Measurements from ENCODE around the gene LRRC17. TPM values are rescaled to one million over a fixed set of nuclear protein-coding genes. Genes with fewer than 3 reads are reported as not detected.

LRRC17 gene
- total RNA-seq (ENCODE audit: low replicate concordance), result 39.7 and 84.9 TPM in 2 replicates

GRCh38 chr7:102912742-102913141 is at the start of gene LRRC17:
TSS of gene LRRC17 (plus strand) at chr7:102913000. CDS start at chr7:102933914, 20,914 bp downstream.

Other genes with a start within 250 kb of the LRRC17 start
- 1.9 and 2.0 TPM in 2 replicates for gene POLR2J2, start 241.3 kb upstream of the LRRC17 start, total RNA-seq (ENCODE audit: low replicate concordance)
- 7.3 and 8.8 TPM in 2 replicates for gene FAM185A, start 164.0 kb upstream of the LRRC17 start, total RNA-seq (ENCODE audit: low replicate concordance)
- 1.6 and 9.2 TPM in 2 replicates for gene FBXL13, start 161.8 kb downstream of the LRRC17 start, total RNA-seq (ENCODE audit: low replicate concordance)
- 25.2 and 35.1 TPM in 2 replicates for gene ARMC10, start 162.1 kb downstream of the LRRC17 start, total RNA-seq (ENCODE audit: low replicate concordance)
- 9.8 and 11.6 TPM in 2 replicates for gene NAPEPLD, start 236.1 kb downstream of the LRRC17 start, total RNA-seq (ENCODE audit: low replicate concordance)